OCI-LY7 (cell line): ENCODE measurements around the gene SH2D3C. TPM values are rescaled to one million over a fixed set of nuclear protein-coding genes. Genes with fewer than 3 reads are reported as not detected.

Experiments used
- BruUV-seq: library from RNA; stranded (reverse); fragments of 400-500 nt; replicated peaks from 2 replicates; lab custom pipeline; 2021; lab: Mats Ljungman, UMichigan
- CTCF ChIA-PET: fragments of 300-600 bp; sonication (Branson Sonifier 250); formaldehyde crosslinking; loops from one replicate; lab custom pipeline; 2022; ENCODE audit warnings: antibody characterized with exemption; ENCODE audit not compliant: unreplicated experiment; lab: Charles Lee
- POLR2A ChIA-PET: fragments of 300-600 bp; sonication (Branson Sonifier 250); formaldehyde crosslinking; loops from one replicate; lab custom pipeline; 2022; ENCODE audit warnings: antibody characterized with exemption; lab: Charles Lee
- DNase-seq: peaks from one replicate; pipeline ENCODE4 v3.0.0-alpha.2; 2015; ENCODE audit warnings: low spot score
- H2AFZ ChIP-seq: fragments of 200-600 bp; sonication (generic), shearing (Covaris generic); 2 replicates; pipeline ENCODE4 v1.6.1; 2014; ENCODE audit warnings: mild to moderate bottlenecking, antibody characterized with exemption, low read length, moderate library complexity
- H3K27ac ChIP-seq: fragments of 200-600 bp; sonication (generic); 2 replicates; pipeline ENCODE4 v1.5.1; 2014; ENCODE audit warnings: mixed run types, low read depth, mild to moderate bottlenecking, moderate library complexity, low read length, inconsistent platforms; ENCODE audit not compliant: poor library complexity, severe bottlenecking
- H3K36me3 ChIP-seq: fragments of 200-600 bp; sonication (generic); 2 replicates; pipeline ENCODE4 v1.6.1; 2014; ENCODE audit warnings: mild to moderate bottlenecking, antibody characterized with exemption, low read length, moderate library complexity, mixed read lengths; ENCODE audit not compliant: insufficient read depth
- H3K4me1 ChIP-seq: fragments of 200-600 bp; sonication (generic); 2 replicates; pipeline ENCODE4 v1.5.1; 2014; ENCODE audit warnings: mild to moderate bottlenecking, low read length; ENCODE audit not compliant: insufficient read depth, poor library complexity, severe bottlenecking
- H3K4me2 ChIP-seq: fragments of 200-600 bp; sonication (generic); 2 replicates; pipeline ENCODE4 v1.6.1; 2014; ENCODE audit warnings: mild to moderate bottlenecking, low read length
- H3K4me3 ChIP-seq: fragments of 200-600 bp; sonication (generic); 2 replicates; pipeline ENCODE4 v1.5.1; 2014; ENCODE audit warnings: mild to moderate bottlenecking, low read depth, low read length; ENCODE audit not compliant: poor library complexity, severe bottlenecking
- H3K79me2 ChIP-seq: fragments of 200-600 bp; sonication (generic); 2 replicates; pipeline ENCODE4 v1.6.1; 2016; ENCODE audit warnings: low read depth, mild to moderate bottlenecking, low read length, moderate library complexity, mixed read lengths; ENCODE audit not compliant: insufficient read depth
- H3K9me2 ChIP-seq: fragments of 200-600 bp; sonication (generic); 2 replicates; pipeline ENCODE4 v1.6.1; 2016; ENCODE audit warnings: mild to moderate bottlenecking, low read length, mixed read lengths; ENCODE audit not compliant: insufficient read depth
- H3K9me3 ChIP-seq: fragments of 200-600 bp; sonication (generic); 2 replicates; pipeline ENCODE4 v1.6.1; 2014; ENCODE audit warnings: mild to moderate bottlenecking, mixed run types, low read length, mixed read lengths
- H4K20me1 ChIP-seq: fragments of 200-600 bp; sonication (generic); 2 replicates; pipeline ENCODE4 v1.6.1; 2014; ENCODE audit warnings: mild to moderate bottlenecking, antibody characterized with exemption, low read length, moderate library complexity, mixed read lengths; ENCODE audit not compliant: insufficient read depth
- EZH2phosphoT487 ChIP-seq: fragments of 200-600 bp; sonication (generic); IDR thresholded peaks from 2 replicates; pipeline ENCODE4 v1.6.1; 2018; ENCODE audit warnings: low read depth, borderline replicate concordance, mild to moderate bottlenecking, mixed run types, antibody characterized with exemption, low read length, moderate library complexity, mixed read lengths
- intact Hi-C: fragments of 100-400 bp; cut with micrococcal nuclease; formaldehyde crosslinking; loops from one replicate; pipeline ENCODE4 v1.10.0; 2022; ENCODE audit not compliant: unreplicated experiment
- total RNA-seq, 2 experiments: library from RNA; depleted of rRNA in 1 of 2; stranded (reverse); fragments of >200 nt in 1 of 2; shearing (Covaris generic) in 1 of 2; gene quantifications; 2 replicates each; pipeline ENCODE4 v1.2.3, GENCODE V29; 2014 to 2022
- TF ChIP-seq, protein P1 (sequence below): fragments of 200-600 bp; sonication (generic); conservative IDR thresholded peaks from 2 replicates; pipeline ENCODE4 v1.5.1; 2014; ENCODE audit warnings: mild to moderate bottlenecking, antibody characterized with exemption, low read length, moderate library complexity, mixed read lengths

Gene SH2D3C
- total RNA-seq, 2 experiments from 2014 or later, result 40.0 to 45.7 TPM

DNA sequence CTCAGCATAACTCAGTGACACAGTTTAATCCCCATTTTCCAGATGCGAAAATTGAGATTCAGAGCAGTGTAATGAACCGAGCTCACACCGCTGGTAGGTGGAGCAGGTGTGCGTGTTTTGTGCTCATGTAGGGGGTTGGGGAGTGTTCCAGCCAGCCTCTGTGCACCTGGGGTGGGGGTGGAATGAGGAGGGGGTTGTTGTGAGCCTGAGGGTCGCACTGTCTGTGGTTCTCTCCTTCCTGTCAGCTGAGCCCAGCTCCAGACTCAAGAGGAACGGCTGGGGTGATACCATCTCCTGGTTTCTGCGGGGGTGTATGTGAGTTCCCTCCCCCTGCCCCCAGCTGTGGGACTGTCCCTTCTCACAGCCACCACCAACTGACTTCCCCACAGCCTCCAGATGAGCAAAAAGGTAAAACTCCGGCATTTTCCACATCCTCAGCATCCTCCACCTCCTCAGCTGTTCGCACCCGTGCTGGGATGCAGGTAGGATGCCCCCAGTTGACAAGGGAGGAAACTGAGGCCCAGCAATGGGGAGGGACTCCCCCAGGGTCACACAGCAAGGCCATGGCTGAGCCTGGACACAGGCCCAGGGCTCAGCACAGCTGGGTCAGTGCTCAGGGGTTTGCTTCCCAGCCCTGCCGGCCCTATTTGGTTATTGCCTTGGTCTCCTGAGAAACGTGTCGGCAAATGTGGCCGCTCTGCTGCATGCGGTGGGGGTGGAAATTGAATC lies 2.1 kb downstream of the SH2D3C start:
- POLR2A ChIA-PET, result interaction anchor here (0.6 kb wide), 2 partner anchors 19 to 89 kb away, joined by 3 read pairs; no protein-coding TSS in a partner anchor
- Histone ChIP-seq H2AFZ (no peak overlapping the region), H3K4me1 (peaks cover 69% of the 10 kb centered on the region), H3K4me3 (peak overlapping the region; percentile 88), H3K9me2 (no peaks in the 10 kb centered on the region), H3K36me3 (peaks cover 33% of the 10 kb centered on the region), H4K20me1 (no peaks in the 10 kb centered on the region), H3K79me2 (peaks cover 46% of the 10 kb centered on the region), H3K27ac (peak overlapping the region; percentile 95), H3K4me2 (peak overlapping the region; percentile 93), H3K9me3 (no peaks in the 10 kb centered on the region)
- intact Hi-C loops, result loop anchor here (1.0 to 5.0 kb wide), 3 partner anchors 12 to 291 kb away; partner anchors contain the start of genes EEIG1, NAIF1 and SLC25A25
- BruUV-seq, result no TSS peak
- CTCF ChIA-PET, result no interaction called here
- peak; percentile 99 for DNase-seq
- TF ChIP-seq, protein P1, sequence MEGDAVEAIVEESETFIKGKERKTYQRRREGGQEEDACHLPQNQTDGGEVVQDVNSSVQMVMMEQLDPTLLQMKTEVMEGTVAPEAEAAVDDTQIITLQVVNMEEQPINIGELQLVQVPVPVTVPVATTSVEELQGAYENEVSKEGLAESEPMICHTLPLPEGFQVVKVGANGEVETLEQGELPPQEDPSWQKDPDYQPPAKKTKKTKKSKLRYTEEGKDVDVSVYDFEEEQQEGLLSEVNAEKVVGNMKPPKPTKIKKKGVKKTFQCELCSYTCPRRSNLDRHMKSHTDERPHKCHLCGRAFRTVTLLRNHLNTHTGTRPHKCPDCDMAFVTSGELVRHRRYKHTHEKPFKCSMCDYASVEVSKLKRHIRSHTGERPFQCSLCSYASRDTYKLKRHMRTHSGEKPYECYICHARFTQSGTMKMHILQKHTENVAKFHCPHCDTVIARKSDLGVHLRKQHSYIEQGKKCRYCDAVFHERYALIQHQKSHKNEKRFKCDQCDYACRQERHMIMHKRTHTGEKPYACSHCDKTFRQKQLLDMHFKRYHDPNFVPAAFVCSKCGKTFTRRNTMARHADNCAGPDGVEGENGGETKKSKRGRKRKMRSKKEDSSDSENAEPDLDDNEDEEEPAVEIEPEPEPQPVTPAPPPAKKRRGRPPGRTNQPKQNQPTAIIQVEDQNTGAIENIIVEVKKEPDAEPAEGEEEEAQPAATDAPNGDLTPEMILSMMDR, result peak; percentile 31; the same call in 1 of the 2 replicates
- no peak for TF ChIP-seq EZH2phosphoT487

DNA sequence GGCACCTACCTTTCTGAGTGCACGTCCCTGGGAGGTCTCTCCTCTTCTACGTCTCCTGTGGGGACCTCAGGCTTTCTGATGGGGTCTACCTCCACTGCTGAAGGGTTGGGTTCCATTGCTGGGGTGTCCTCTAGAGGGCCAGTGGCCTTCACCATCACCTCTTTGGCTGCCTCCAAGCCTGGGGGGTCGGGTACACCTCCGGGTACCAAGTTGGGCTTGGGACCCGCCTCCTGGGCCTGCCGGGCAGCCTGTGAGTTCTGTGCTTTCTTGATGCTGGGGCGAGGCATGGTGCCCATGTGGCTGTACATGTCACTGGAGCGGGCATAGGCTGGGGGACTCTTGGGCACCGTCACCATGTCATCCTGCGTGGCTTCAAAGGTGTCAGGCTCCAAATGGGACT lies 4.5 kb downstream of the SH2D3C start:
- peaks cover 63% of the 10 kb centered on the region for H3K4me1 ChIP-seq
- intact Hi-C loops, result no loop called here
- no peak overlapping the region for H2AFZ ChIP-seq
- CTCF ChIA-PET, result no interaction called here
- 0 out of 2 replicates have a peak, but pooled peaks cover 6% of the 10 kb centered on the region for H4K20me1 ChIP-seq
- peaks cover 47% of the 10 kb centered on the region for H3K36me3 ChIP-seq
- H3K9me3 ChIP-seq, result no peaks in the 10 kb centered on the region
- TF ChIP-seq, protein P1, result no peak
- no peak for TF ChIP-seq EZH2phosphoT487
- H3K4me2 ChIP-seq, result no peak overlapping the region
- no peaks in the 10 kb centered on the region for H3K9me2 ChIP-seq
- H3K27ac ChIP-seq, result no peak overlapping the region
- POLR2A ChIA-PET, result no interaction called here
- no TSS peak for BruUV-seq
- H3K4me3 ChIP-seq, result no peak overlapping the region
- peaks cover 52% of the 10 kb centered on the region for H3K79me2 ChIP-seq
- DNase-seq, result no peak

DNA sequence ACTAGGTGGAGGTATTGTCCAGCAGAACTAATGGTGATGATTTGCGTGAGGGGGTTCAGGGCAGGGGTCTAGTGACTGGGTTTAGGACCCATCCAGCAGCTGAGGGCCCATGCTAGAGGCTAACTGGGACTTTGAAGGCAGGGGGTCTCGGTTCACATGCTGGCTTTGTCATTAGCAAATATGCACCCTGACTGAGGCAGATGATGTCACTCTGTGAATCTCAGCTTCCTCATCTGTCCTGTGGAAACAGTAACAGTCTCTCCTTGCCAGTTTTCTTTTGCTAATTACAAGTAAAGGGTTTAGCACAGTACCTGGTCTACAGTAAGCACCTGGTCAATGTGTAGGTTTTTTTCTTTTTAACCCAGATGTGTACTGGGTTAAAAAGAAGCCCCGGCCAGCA lies 5.2 kb downstream of the SH2D3C start:
- H3K27ac ChIP-seq, result peak overlapping the region; percentile 27
- ChIA-PET CTCF (no interaction called here), POLR2A (no interaction called here)
- no peak for DNase-seq
- intact Hi-C loops, result no loop called here
- TSS peak; percentile 33 for BruUV-seq
- H3K9me3 ChIP-seq, result no peaks in the 10 kb centered on the region
- H3K79me2 ChIP-seq, result peaks cover 48% of the 10 kb centered on the region
- peaks cover 49% of the 10 kb centered on the region for H3K36me3 ChIP-seq
- peaks cover 61% of the 10 kb centered on the region for H3K4me1 ChIP-seq
- H3K4me2 ChIP-seq, result no peak overlapping the region
- H2AFZ ChIP-seq, result no peak overlapping the region
- H3K9me2 ChIP-seq, result no peaks in the 10 kb centered on the region
- TF ChIP-seq, protein P1, result no peak
- no peak for TF ChIP-seq EZH2phosphoT487
- no peak overlapping the region for H3K4me3 ChIP-seq
- H4K20me1 ChIP-seq, result 0 out of 2 replicates have a peak, but pooled peaks cover 6% of the 10 kb centered on the region
